Dendritic cell treated with granulocyte-macrophage colony-stimulating factor and Interleukin-4, amounts not matched to agents 40 ng/mL and 50 ng/mL, for 4 days (primary cell): ENCODE measurements around the gene C13orf46.

Experiments
- H3K27ac Mint-ChIP-seq: one replicate; pipeline ENCODE4 v1.8.0; 2022; ENCODE audit warnings: mild to moderate bottlenecking, mixed read lengths
- H3K27me3 Mint-ChIP-seq: one replicate; pipeline ENCODE4 v1.8.0; 2022; ENCODE audit warnings: mild to moderate bottlenecking, mixed read lengths
- H3K36me3 Mint-ChIP-seq: one replicate; pipeline ENCODE4 v1.8.0; 2022; ENCODE audit warnings: low read depth, mixed read lengths
- H3K4me1 Mint-ChIP-seq: one replicate; pipeline ENCODE4 v1.8.0; 2022; ENCODE audit warnings: low read depth, mixed read lengths
- H3K4me3 Mint-ChIP-seq: one replicate; pipeline ENCODE4 v1.8.0; 2022; ENCODE audit warnings: mild to moderate bottlenecking, moderate library complexity, mixed read lengths
- H3K9me3 Mint-ChIP-seq: one replicate; pipeline ENCODE4 v1.8.0; 2022; ENCODE audit warnings: mixed read lengths
- intact Hi-C: fragments of 100-400 bp; cut with micrococcal nuclease; formaldehyde crosslinking; loops from one replicate; pipeline ENCODE4 v1.15.0; 2022

C13orf46 gene

GRCh38 chr13:113931841-113932459 is 41.9 kb downstream of the C13orf46 start:
- Mint-ChIP-seq H3K4me1 (peaks cover 11% of the 10 kb centered on the region), H3K27ac (no peak overlapping the region), H3K9me3 (no peaks in the 10 kb centered on the region), H3K4me3 (no peak overlapping the region), H3K36me3 (no peaks in the 10 kb centered on the region), H3K27me3 (peaks cover 83% of the 10 kb centered on the region)
- intact Hi-C loops: loop anchor here (10.0 kb wide), 1 partner anchor 67 kb away; the partner anchor contains the start of gene GAS6

DNA sequence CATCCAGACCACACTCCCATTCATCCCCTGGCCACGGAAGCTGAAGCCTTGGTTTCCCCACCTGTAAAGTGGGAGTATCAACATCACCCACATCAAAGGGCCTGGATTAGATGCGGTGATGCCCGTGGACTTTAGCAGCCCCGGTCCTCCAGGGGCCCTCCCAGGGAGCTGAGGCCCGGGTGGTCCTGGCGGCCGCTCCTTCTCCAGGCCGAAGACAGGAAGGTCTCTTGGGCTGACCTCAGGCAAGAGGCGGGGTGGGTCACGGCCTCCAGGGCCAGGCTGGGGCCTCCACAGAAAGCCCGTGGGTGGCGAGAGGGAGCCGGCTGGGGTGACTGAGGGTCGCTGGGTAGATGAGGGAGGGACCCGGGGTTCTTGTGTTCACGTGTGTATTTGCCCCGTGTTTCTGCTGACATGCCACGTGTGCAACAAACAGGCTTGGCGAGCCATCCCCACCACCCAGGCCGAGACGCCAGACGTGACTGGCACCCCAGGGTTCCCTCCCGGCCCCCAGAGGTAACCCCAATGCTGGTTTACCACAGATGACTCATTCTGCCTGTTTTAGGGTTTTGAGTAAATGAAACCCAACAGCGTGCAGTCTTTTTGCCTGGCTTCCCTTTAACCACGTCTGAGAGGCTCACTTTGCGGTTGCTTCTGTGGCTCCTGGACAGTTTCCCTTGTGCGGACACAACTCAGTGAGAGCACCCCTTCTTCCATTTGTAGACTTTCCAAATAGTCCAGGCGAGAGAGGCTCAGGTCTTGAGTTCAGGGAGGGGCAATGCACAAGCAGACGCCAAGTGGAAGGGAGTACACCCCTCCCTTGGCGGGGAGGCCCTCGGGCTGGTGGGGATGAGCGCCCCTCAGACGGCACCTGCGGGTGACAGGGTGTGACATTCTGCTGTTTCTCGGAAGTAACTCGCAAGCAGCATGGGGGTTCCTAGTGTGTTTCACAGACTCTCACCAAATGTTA is 42.9 kb downstream of the C13orf46 start:
- H3K4me3 Mint-ChIP-seq: no peak overlapping the region
- H3K4me1 Mint-ChIP-seq: peaks cover 11% of the 10 kb centered on the region
- H3K9me3 Mint-ChIP-seq: no peaks in the 10 kb centered on the region
- H3K36me3 Mint-ChIP-seq: no peaks in the 10 kb centered on the region
- peaks cover 87% of the 10 kb centered on the region for H3K27me3 Mint-ChIP-seq
- intact Hi-C loops: loop anchor here (10.0 kb wide), 1 partner anchor 66 kb away; the partner anchor contains the start of gene GAS6
- no peak overlapping the region for H3K27ac Mint-ChIP-seq

DNA sequence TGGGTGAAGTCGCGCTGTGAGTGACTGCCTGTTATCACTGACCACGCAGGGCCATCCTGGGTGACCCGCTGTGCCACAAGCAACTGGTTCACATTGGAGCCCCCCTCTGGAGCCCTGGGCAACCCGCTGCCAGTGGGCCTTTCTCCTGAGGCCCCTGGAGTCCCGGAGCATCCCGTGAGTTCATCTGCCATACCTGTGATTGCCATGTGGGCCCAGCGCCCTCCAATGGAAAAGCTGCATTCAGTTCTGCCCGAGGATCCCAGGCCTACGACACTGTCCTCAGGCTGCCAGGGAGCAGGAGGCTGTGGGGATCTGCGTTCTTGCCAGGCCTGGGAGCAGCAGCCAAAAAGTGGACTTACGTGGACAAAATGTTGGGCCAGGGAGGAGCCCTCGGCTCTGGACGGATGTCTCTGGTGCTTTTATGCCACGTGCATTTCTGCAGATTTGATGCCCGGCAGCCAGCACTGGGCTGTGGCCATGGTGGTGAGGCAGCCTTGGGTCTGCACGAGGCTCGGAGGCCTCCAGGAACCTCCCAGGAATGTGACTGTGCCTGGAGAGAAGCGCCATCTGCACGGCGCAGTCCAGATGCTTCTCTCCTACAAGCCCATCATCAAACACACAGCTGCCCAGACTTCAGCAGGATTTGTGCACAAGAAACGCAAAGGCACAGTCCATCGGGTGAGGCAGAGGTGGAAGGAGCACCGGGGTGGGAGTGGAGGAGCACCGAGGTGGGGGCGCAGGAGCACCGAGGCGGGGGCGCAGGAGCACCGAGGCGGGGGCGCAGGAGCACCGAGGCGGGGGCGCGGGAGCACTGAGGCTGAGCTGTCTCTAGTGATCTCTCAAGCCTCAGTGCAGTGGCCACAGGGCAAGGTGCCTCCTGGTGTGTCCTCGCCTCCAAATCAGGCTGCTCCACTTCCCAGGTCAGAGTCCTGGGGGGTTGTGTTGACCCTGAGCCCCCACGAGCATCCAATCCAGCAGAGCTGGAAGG is 44.0 kb downstream of the C13orf46 start:
- Mint-ChIP-seq H3K36me3 (no peaks in the 10 kb centered on the region), H3K4me1 (peaks cover 11% of the 10 kb centered on the region), H3K27ac (no peak overlapping the region), H3K4me3 (no peak overlapping the region), H3K27me3 (peaks cover 87% of the 10 kb centered on the region), H3K9me3 (no peaks in the 10 kb centered on the region)
- intact Hi-C loops: loop anchor here (10.0 kb wide), 1 partner anchor 65 kb away; the partner anchor contains the start of gene GAS6

GRCh38 chr13:113928685-113929627 is 44.9 kb downstream of the C13orf46 start:
- Mint-ChIP-seq H3K4me1 (peaks cover 11% of the 10 kb centered on the region), H3K27me3 (peaks cover 88% of the 10 kb centered on the region), H3K9me3 (no peaks in the 10 kb centered on the region), H3K27ac (no peak overlapping the region), H3K4me3 (no peak overlapping the region), H3K36me3 (no peaks in the 10 kb centered on the region)
- intact Hi-C loops: no loop called here

- Mint-ChIP-seq H3K4me3 (no peak overlapping the region), H3K9me3 (no peaks in the 10 kb centered on the region), H3K27me3 (peaks cover 92% of the 10 kb centered on the region)
These were observed 46.0 kb downstream of the C13orf46 start for GRCh38 chr13:113927661-113928581.

DNA sequence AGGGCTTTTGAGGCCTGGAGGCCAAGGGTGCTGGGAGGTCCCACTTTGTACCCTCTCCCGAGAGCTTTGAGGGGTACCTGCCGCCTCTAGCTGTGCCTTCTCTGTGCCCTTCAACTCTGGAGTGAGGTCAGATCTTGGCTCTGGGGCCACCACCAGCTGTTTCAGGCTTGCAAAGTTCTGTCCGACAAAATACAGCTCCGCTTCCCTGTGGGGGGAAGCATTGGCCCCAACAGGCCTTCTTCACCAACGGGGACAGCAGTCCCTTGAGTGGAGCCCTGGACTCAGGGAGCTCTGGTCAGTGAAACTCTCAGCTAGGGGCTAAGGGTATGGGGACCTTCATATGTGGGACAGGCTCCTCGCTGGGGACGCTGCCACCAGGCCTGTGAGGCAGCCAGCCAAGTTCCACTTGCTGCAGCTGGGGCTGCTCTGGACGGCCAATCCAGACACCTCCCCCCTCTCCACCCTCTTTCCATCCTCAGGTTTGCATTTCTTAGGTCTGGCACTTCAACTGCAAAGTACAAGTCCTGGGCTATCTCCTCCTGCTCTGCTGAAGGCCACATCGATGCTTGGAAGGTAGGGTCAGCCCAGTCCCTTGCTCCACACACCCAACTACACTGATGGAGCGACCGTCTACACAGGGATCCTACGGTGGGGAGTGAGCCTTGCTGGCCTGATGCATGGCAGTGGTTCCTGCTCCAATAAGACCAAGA is 46.8 kb downstream of the C13orf46 start:
- H3K27me3 Mint-ChIP-seq: peaks cover 93% of the 10 kb centered on the region

More at GRCh38 chr13:113927661-113928581, 46.0 kb downstream of the C13orf46 start:
- Mint-ChIP-seq H3K4me1 (peaks cover 11% of the 10 kb centered on the region), H3K27ac (no peak overlapping the region), H3K36me3 (no peaks in the 10 kb centered on the region)
- intact Hi-C loops: no loop called here

GRCh38 chr13:113926301-113926761 is 47.5 kb downstream of the C13orf46 start:
- Mint-ChIP-seq H3K4me3 (no peak overlapping the region), H3K27ac (no peak overlapping the region), H3K36me3 (peaks cover 6% of the 10 kb centered on the region), H3K27me3 (peaks cover 91% of the 10 kb centered on the region), H3K9me3 (peaks cover 13% of the 10 kb centered on the region), H3K4me1 (peaks cover 10% of the 10 kb centered on the region)
- intact Hi-C loops: no loop called here

More for the DNA sequence above, 46.8 kb downstream of the C13orf46 start:
- no peak overlapping the region for H3K27ac Mint-ChIP-seq
- intact Hi-C loops: no loop called here
- no peaks in the 10 kb centered on the region for H3K36me3 Mint-ChIP-seq
- no peak overlapping the region for H3K4me3 Mint-ChIP-seq
- H3K9me3 Mint-ChIP-seq: peaks cover 6% of the 10 kb centered on the region
- H3K4me1 Mint-ChIP-seq: peaks cover 11% of the 10 kb centered on the region

DNA sequence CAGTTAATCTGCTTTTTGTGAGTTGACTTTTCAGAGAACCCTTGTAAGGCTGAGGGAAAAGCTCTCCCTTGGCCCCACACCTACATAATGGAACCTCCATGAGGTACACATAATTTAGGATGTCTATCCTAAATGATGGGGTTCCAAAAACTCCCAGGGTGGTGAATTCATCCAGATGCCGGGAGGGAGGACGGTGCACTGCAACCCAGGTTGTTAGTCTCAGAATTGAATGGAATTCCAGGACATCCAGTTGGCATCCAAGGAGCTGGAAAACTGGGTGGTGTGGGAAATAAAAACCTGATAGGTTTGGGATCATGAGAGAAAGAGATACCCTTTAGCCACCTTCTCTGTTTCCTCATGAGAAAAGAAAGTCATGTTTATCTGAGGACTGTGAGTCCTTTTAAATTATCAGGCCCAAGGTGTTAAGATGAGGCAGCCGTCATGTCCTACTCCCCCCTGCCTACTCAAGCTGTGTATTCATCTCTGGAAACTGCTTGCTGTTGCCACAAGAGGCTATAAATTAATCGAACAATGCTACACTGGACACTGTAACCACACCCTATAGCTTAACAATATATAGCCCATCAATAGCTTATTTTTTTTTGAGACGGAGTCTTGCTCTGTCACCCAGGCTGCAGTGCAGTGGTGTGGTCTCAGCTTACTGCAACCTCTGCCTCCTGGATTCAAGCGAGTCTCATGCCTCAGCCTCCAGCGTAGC is 49.5 kb downstream of the C13orf46 start:
- Mint-ChIP-seq H3K4me1 (peaks cover 14% of the 10 kb centered on the region), H3K27ac (no peak overlapping the region), H3K4me3 (no peak overlapping the region), H3K36me3 (peaks cover 6% of the 10 kb centered on the region), H3K9me3 (peaks cover 18% of the 10 kb centered on the region), H3K27me3 (peaks cover 75% of the 10 kb centered on the region)
- intact Hi-C loops: no loop called here

- intact Hi-C loops: no loop called here
These were observed 50.4 kb downstream of the C13orf46 start for GRCh38 chr13:113923376-113924063.

DNA sequence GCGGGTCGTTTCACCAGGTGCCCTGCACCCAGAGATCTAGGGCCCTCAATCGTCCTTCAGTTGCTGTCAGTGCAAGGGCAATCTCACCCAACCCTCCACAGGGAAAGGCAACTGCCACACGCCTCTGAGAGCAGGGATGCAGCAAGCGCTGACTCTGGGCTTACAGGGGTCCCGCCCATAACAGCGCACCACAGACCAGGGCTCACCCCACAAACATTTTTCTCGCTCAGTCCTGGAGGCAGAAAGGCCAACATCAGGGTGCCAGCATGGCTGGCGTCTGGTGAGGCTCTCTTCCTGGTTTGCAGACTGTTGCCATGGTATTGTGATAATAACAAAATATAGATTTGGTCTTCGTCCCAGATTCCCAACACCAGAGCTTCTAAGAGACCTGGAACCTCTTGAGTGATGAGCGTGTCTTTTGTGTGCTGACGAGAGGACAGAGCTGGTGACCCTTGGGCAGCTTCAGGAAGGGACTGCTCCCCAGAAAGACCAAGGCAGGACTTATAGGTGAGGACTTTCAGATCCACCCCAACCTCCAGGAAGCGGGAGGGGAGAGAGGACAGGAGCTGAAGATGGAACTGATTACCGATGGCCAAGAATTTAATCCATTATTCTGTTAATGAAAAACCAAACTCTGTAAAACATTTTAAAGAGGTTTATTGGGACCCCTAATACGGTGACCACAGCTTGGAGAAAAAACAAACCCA is 51.3 kb downstream of the C13orf46 start:
- intact Hi-C loops: no loop called here
- H3K4me3 Mint-ChIP-seq: no peak overlapping the region
- peaks cover 64% of the 10 kb centered on the region for H3K27me3 Mint-ChIP-seq
- H3K27ac Mint-ChIP-seq: no peak overlapping the region
- peaks cover 14% of the 10 kb centered on the region for H3K4me1 Mint-ChIP-seq
- H3K36me3 Mint-ChIP-seq: peaks cover 6% of the 10 kb centered on the region
- H3K9me3 Mint-ChIP-seq: peaks cover 18% of the 10 kb centered on the region

More at GRCh38 chr13:113923376-113924063, 50.4 kb downstream of the C13orf46 start:
- Mint-ChIP-seq H3K27me3 (peaks cover 71% of the 10 kb centered on the region), H3K4me1 (peaks cover 14% of the 10 kb centered on the region), H3K4me3 (no peak overlapping the region), H3K9me3 (peaks cover 18% of the 10 kb centered on the region), H3K36me3 (peaks cover 6% of the 10 kb centered on the region), H3K27ac (no peak overlapping the region)
